Spleen (tissue), 7 donors: ENCODE data around the gene BAHCC1.

Source experiments
- POLR2A ChIP-seq, 3 donors: fragments of 450-650 bp; IDR thresholded peaks; one replicate each; pipeline ENCODE4 v1.5.1; 2017; ENCODE audit warnings: antibody characterized with exemption in 3 of 3, mild to moderate bottlenecking in 1 of 3
- POLR2AphosphoS5 ChIP-seq, 3 donors: sonication (generic); formaldehyde crosslinking; IDR thresholded peaks; one replicate each; pipeline ENCODE4 v1.5.1; 2017; ENCODE audit warnings: antibody characterized with exemption in 3 of 3
- TF ChIP-seq, protein P1 (sequence below), 11 experiments: fragments of 200-600 bp in 7 of 11; fragments of 450-650 bp in 4 of 11; sonication (generic) in 4 of 11; IDR thresholded peaks in 8 of 11; conservative IDR thresholded peaks in 3 of 11; 1 replicate in 7 of 11; 2 replicates in 4 of 11; pipeline versions ENCODE4 v1.4.0 to v1.8.0; 2016 to 2021; ENCODE audit warnings: antibody characterized with exemption in 11 of 11, inconsistent platforms in 4 of 11, mild to moderate bottlenecking in 1 of 11
- donor health status: DM: no; HTN: no; CAD: no; lungs with moderate emphysema.
- donor health status: DM: no; HTN: no; CAD: no.
- donor health status: DM: no; HTN: no; CAD: no.

DNA sequence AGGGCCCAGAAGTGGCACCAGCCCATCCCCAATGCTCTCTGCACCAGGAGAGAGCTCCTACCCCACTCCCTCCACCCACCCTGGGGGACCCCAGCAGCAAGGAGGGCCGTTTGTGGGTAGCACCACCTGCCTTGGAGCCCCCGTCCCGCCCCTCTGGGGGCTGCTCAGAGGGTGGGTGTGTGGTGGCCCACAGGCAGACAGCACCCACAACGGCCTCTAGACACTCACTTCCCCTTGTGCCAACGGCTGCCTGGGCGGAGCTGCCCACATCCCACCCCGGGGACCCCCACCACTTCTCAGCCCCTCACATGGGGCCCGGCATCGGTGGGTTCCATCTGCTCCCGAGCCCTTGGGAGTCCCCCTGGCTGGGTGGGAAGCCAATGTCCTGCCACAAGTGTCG, 33.3 kb downstream of the BAHCC1 start:
- TF ChIP-seq, protein P1, sequence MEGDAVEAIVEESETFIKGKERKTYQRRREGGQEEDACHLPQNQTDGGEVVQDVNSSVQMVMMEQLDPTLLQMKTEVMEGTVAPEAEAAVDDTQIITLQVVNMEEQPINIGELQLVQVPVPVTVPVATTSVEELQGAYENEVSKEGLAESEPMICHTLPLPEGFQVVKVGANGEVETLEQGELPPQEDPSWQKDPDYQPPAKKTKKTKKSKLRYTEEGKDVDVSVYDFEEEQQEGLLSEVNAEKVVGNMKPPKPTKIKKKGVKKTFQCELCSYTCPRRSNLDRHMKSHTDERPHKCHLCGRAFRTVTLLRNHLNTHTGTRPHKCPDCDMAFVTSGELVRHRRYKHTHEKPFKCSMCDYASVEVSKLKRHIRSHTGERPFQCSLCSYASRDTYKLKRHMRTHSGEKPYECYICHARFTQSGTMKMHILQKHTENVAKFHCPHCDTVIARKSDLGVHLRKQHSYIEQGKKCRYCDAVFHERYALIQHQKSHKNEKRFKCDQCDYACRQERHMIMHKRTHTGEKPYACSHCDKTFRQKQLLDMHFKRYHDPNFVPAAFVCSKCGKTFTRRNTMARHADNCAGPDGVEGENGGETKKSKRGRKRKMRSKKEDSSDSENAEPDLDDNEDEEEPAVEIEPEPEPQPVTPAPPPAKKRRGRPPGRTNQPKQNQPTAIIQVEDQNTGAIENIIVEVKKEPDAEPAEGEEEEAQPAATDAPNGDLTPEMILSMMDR (IDR thresholded peaks at IDR 0.05 in 8 of 11, conservative IDR thresholded peaks at IDR 0.05 in 3 of 11) = no peak
- TF ChIP-seq POLR2AphosphoS5 (IDR thresholded peaks at IDR 0.05) = no peak
- TF ChIP-seq POLR2A (IDR thresholded peaks at IDR 0.05) = no peak
